ENCODE results near the gene MEGF6.

GRCh38 chr1:3520419-3521378 lies 90.6 kb downstream of the MEGF6 start:
- TF ChIP-seq POLR2A (IDR thresholded peaks at IDR 0.05) (no peak), CTCF (IDR thresholded peaks at IDR 0.05) (no peak), POLR2AphosphoS5 (IDR thresholded peaks at IDR 0.05) (no peak), EP300 (IDR thresholded peaks at IDR 0.05) (no peak)

Data from suprapubic skin (tissue), 4 donors.